ENCODE results near the gene ANAPC15. TPM values are rescaled to one million over a fixed set of nuclear protein-coding genes. Genes with fewer than 3 reads are reported as not detected.

Gene ANAPC15
- total RNA-seq, 2 experiments from 2014 or later = 48.8 to 52.5 TPM

DNA sequence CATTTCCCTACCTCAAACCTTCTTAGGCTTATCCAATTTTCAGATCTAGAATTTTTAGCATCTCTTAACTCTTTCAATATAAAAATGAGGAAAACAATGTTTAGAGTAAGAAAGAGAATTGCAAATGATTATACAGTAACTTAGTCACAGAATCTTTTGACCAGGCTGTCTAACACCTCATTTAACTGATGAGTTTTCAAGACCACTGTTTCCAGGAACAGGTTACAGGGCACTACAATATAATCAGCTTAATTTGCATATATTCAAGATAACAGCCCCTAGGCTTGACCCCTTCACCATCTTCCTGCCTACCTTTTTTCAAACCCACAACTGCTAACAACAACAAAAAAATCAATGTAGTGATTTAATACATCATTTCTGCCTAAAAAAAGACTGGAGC is 44.8 kb downstream of the ANAPC15 start:
- DNase-seq = no peak
- H3K4me1 Mint-ChIP-seq (ENCODE audit: low read depth) = peaks cover 28% of the 10 kb centered on the region
- intact Hi-C loops (cut with DNase I, micrococcal nuclease) = no loop called here
- TF ChIP-seq, protein P1, sequence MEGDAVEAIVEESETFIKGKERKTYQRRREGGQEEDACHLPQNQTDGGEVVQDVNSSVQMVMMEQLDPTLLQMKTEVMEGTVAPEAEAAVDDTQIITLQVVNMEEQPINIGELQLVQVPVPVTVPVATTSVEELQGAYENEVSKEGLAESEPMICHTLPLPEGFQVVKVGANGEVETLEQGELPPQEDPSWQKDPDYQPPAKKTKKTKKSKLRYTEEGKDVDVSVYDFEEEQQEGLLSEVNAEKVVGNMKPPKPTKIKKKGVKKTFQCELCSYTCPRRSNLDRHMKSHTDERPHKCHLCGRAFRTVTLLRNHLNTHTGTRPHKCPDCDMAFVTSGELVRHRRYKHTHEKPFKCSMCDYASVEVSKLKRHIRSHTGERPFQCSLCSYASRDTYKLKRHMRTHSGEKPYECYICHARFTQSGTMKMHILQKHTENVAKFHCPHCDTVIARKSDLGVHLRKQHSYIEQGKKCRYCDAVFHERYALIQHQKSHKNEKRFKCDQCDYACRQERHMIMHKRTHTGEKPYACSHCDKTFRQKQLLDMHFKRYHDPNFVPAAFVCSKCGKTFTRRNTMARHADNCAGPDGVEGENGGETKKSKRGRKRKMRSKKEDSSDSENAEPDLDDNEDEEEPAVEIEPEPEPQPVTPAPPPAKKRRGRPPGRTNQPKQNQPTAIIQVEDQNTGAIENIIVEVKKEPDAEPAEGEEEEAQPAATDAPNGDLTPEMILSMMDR (IDR thresholded peaks at IDR 0.05) = no peak
- H3K27me3 Mint-ChIP-seq = no peaks in the 10 kb centered on the region
- H3K9me3 ChIP-seq (ENCODE audit: control insufficient read depth in 1 of 2, insufficient read depth in 1 of 2, low read length in 2 of 2) = no peaks in the 10 kb centered on the region
- peaks cover 29% of the 10 kb centered on the region for H3K36me3 Mint-ChIP-seq (ENCODE audit: low read depth)
- ChIA-PET CTCF (interaction anchor here (0.6 to 1.2 kb wide), 4 partner anchors 12 to 649 kb away, joined by 3 to 4 read pairs (median 3); no protein-coding TSS in a partner anchor), POLR2A (interaction anchor here (1.3 kb wide), 1 partner anchor 27 kb away, joined by 7 read pairs; no protein-coding TSS in a partner anchor)
- no peak overlapping the region for H3K4me3 Mint-ChIP-seq
- peaks cover 14% of the 10 kb centered on the region for H3K4me1 ChIP-seq (ENCODE audit: insufficient read depth, low read length)
- no peak for ATAC-seq (ENCODE audit: poor library complexity)
- H3K27ac ChIP-seq (ENCODE audit: low read depth in 1 of 2, low read length in 2 of 2) = no peak overlapping the region
- H3K27ac Mint-ChIP-seq = no peak overlapping the region
- H3K9me3 Mint-ChIP-seq = no peaks in the 10 kb centered on the region
- no peak overlapping the region for H3K4me3 ChIP-seq (ENCODE audit: low read length)
- H3K36me3 ChIP-seq (ENCODE audit: insufficient read depth, low read length) = peaks cover 14% of the 10 kb centered on the region
- H3K27me3 ChIP-seq (ENCODE audit: control insufficient read depth in 1 of 2, insufficient read depth in 2 of 2, low read length in 2 of 2) = no peaks in the 10 kb centered on the region

DNA sequence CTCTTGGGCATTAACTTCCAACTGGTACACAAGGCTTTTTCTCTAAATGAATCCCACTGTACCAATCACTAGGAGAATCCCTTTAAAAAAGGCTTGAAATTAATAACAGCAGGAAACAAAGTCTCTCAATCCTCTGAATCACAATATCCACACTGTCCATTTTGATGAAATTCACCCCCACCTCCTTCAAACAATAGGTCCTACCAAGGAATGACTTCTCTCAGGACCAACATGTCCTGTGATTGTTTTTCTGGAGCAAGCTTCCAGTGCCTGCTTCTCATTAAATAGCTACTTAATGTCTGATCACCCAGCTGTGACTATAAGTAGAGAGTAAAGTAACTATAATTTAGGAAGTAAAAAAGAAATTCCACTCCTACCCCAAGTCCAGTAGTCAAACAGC is 45.2 kb downstream of the ANAPC15 start:
- H3K27ac Mint-ChIP-seq = no peak overlapping the region
- H3K9me3 Mint-ChIP-seq = no peaks in the 10 kb centered on the region
- no peak overlapping the region for H3K4me3 Mint-ChIP-seq
- ChIA-PET CTCF (interaction anchor here (0.6 to 1.2 kb wide), 3 partner anchors 24 to 649 kb away, joined by 3 to 4 read pairs (median 3); no protein-coding TSS in a partner anchor), POLR2A (interaction anchor here (1.3 kb wide), 1 partner anchor 27 kb away, joined by 7 read pairs; no protein-coding TSS in a partner anchor)
- peaks cover 24% of the 10 kb centered on the region for H3K4me1 Mint-ChIP-seq (ENCODE audit: low read depth)
- Histone ChIP-seq H3K4me1 (ENCODE audit: insufficient read depth, low read length) (peaks cover 12% of the 10 kb centered on the region), H3K36me3 (ENCODE audit: insufficient read depth, low read length) (peaks cover 14% of the 10 kb centered on the region), H3K4me3 (ENCODE audit: low read length) (no peak overlapping the region), H3K9me3 (ENCODE audit: control insufficient read depth in 1 of 2, insufficient read depth in 1 of 2, low read length in 2 of 2) (no peaks in the 10 kb centered on the region), H3K27me3 (ENCODE audit: control insufficient read depth in 1 of 2, insufficient read depth in 2 of 2, low read length in 2 of 2) (no peaks in the 10 kb centered on the region), H3K27ac (ENCODE audit: low read depth in 1 of 2, low read length in 2 of 2) (no peak overlapping the region)
- peaks cover 29% of the 10 kb centered on the region for H3K36me3 Mint-ChIP-seq (ENCODE audit: low read depth)
- intact Hi-C loops (cut with DNase I, micrococcal nuclease) = no loop called here
- DNase-seq (no peak), ATAC-seq (ENCODE audit: poor library complexity) (no peak)
- TF ChIP-seq, protein P1 (IDR thresholded peaks at IDR 0.05) = no peak
- no peaks in the 10 kb centered on the region for H3K27me3 Mint-ChIP-seq

DNA sequence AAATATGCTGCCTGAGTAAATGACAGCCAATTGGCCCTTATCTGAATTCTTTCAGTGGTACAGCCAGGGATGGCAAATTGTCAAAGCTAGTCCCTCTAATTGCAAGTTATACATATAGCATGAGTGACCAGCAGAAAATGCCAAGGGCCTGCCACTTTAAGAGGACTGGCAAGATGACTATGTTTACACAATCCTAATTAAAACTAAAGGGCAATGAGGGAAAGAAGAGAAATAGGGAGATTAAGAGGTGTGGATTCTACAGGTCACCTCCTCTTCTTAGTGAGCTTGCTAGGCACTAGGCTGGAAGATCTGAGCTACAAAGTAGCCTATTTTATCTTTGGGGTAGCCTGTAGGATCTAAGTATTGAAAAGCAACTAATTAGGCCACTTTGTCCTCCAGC is 45.6 kb downstream of the ANAPC15 start:
- Mint-ChIP-seq H3K27ac (no peak overlapping the region), H3K36me3 (ENCODE audit: low read depth) (peaks cover 31% of the 10 kb centered on the region), H3K27me3 (no peaks in the 10 kb centered on the region), H3K4me1 (ENCODE audit: low read depth) (peaks cover 20% of the 10 kb centered on the region), H3K4me3 (no peak overlapping the region), H3K9me3 (no peaks in the 10 kb centered on the region)
- Histone ChIP-seq H3K36me3 (ENCODE audit: insufficient read depth, low read length) (peaks cover 14% of the 10 kb centered on the region), H3K4me3 (ENCODE audit: low read length) (no peak overlapping the region), H3K9me3 (ENCODE audit: control insufficient read depth in 1 of 2, insufficient read depth in 1 of 2, low read length in 2 of 2) (no peaks in the 10 kb centered on the region), H3K27me3 (ENCODE audit: control insufficient read depth in 1 of 2, insufficient read depth in 2 of 2, low read length in 2 of 2) (no peaks in the 10 kb centered on the region), H3K4me1 (ENCODE audit: insufficient read depth, low read length) (peaks cover 9% of the 10 kb centered on the region), H3K27ac (ENCODE audit: low read depth in 1 of 2, low read length in 2 of 2) (no peak overlapping the region)
- intact Hi-C loops (cut with DNase I, micrococcal nuclease) = no loop called here
- TF ChIP-seq, protein P1 (IDR thresholded peaks at IDR 0.05) = no peak
- ChIA-PET CTCF (interaction anchor here (0.8 to 1.2 kb wide), 2 partner anchors 42 to 77 kb away, joined by 3 read pairs; no protein-coding TSS in a partner anchor), POLR2A (interaction anchor here (1.3 kb wide), 1 partner anchor 26 kb away, joined by 7 read pairs; no protein-coding TSS in a partner anchor)
- DNase-seq = no peak
- ATAC-seq (ENCODE audit: poor library complexity) = no peak

Measured in CD4-positive, alpha-beta T cell (primary cell).